ENCODE data around the gene RCHY1.
"Not testable (repeated sequence)": the region's sequence is repeated elsewhere in the genome, so short reads cannot be mapped to it uniquely, and the experiment has no call there.

RCHY1 gene

GRCh38 chr4:75514131-75514948, at the start of gene RCHY1, which contains the start of gene THAP6:
RCHY1 (minus strand) TSS chr4:75514403; CDS start chr4:75514286, 117 bp downstream.
THAP6 (plus strand) TSS chr4:75514473; CDS start chr4:75515453, 980 bp downstream.
- peak; percentile 94 for DNase-seq

GRCh38 chr4:75561789-75562188, 47.6 kb upstream of the RCHY1 start:
- DNase-seq: no peak

- no peak for DNase-seq
These were observed 43.5 kb upstream of the RCHY1 start for GRCh38 chr4:75557696-75558095.

- DNase-seq: peak; percentile 51
These were observed 41.3 kb upstream of the RCHY1 start, which contains the start of gene ODAPH for GRCh38 chr4:75555294-75556164. ODAPH (plus strand) TSS chr4:75556066; CDS start chr4:75556083, 17 bp downstream.

- DNase-seq: no peak
These were observed 38.2 kb upstream of the RCHY1 start for GRCh38 chr4:75552452-75552851.

- no peak for DNase-seq
These were observed 34.8 kb upstream of the RCHY1 start for GRCh38 chr4:75549019-75549418.

GRCh38 chr4:75547647-75548387, 33.6 kb upstream of the RCHY1 start:
- no peak for DNase-seq

GRCh38 chr4:75545526-75545925, 31.3 kb upstream of the RCHY1 start:
- DNase-seq: no peak

- no peak for DNase-seq
These were observed 30.7 kb upstream of the RCHY1 start for GRCh38 chr4:75544870-75545269.

GRCh38 chr4:75544220-75544619, 30.0 kb upstream of the RCHY1 start:
- DNase-seq: not testable (repeated sequence)

GRCh38 chr4:75542824-75543223, 28.6 kb upstream of the RCHY1 start:
- no peak for DNase-seq

GRCh38 chr4:75537308-75537707, 23.1 kb upstream of the RCHY1 start:
- not testable (repeated sequence) for DNase-seq

GRCh38 chr4:75533926-75534325, 19.7 kb upstream of the RCHY1 start:
- not testable (repeated sequence) for DNase-seq

- DNase-seq: not testable (repeated sequence)
These were observed 19.2 kb upstream of the RCHY1 start for GRCh38 chr4:75533339-75533887.

GRCh38 chr4:75531536-75532143, 17.4 kb upstream of the RCHY1 start:
- DNase-seq: not testable (repeated sequence)

GRCh38 chr4:75530556-75531322, 16.5 kb upstream of the RCHY1 start:
- no peak for DNase-seq

GRCh38 chr4:75527482-75527881, 13.3 kb upstream of the RCHY1 start:
- no peak for DNase-seq

GRCh38 chr4:75525910-75526309, 11.7 kb upstream of the RCHY1 start:
- no peak for DNase-seq

GRCh38 chr4:75525086-75525485, 10.9 kb upstream of the RCHY1 start:
- no peak for DNase-seq

- DNase-seq: not testable (repeated sequence)
These were observed 5.2 kb upstream of the RCHY1 start for GRCh38 chr4:75519452-75519851.

- no peak for DNase-seq
These were observed 1.9 kb upstream of the RCHY1 start for GRCh38 chr4:75516144-75516543.
